Activated CD4-positive, CD25-positive, alpha-beta regulatory T cell treated with anti-CD3 and anti-CD28 coated beads, Interleukin-2, amount 50 U/mL, for 16 hours (primary cell): ENCODE results near the gene DPH1.
A peak's percentile ranks its signal among the peaks of the same experiment; 100 is the strongest.
"Not testable (repeated sequence)": the region's sequence is repeated elsewhere in the genome, so short reads cannot be mapped to it uniquely, and the experiment has no call there.

Experiments
- DNase-seq: peaks from one replicate; pipeline ENCODE4 v3.0.0-alpha.2; 2020; ENCODE audit warnings: low read depth, low spot score

The DPH1 gene

GRCh38 chr17:2008332-2009126 lies 21.4 kb upstream of the DPH1 start:
- DNase-seq, result no peak

DNA sequence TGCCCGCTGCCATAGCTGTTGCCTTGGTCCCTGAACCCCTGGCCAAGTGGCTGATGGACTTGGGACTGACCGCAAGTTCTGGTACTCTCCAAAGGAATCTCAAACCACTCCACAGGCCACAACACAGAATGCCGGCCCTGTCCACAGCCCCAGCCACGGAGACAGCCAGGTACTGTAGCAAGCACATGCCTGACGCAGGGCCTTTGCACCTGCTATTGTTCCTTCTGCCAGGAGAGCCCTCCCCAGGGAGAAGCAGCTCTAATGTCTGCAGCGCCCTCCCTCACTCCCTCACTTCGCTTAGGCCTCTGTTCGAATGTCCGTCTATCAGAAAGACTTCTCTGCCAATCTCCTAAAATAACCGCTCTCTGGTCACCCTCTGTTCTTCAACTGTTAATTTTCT lies 20.2 kb upstream of the DPH1 start:
- DNase-seq, result no peak

DNA sequence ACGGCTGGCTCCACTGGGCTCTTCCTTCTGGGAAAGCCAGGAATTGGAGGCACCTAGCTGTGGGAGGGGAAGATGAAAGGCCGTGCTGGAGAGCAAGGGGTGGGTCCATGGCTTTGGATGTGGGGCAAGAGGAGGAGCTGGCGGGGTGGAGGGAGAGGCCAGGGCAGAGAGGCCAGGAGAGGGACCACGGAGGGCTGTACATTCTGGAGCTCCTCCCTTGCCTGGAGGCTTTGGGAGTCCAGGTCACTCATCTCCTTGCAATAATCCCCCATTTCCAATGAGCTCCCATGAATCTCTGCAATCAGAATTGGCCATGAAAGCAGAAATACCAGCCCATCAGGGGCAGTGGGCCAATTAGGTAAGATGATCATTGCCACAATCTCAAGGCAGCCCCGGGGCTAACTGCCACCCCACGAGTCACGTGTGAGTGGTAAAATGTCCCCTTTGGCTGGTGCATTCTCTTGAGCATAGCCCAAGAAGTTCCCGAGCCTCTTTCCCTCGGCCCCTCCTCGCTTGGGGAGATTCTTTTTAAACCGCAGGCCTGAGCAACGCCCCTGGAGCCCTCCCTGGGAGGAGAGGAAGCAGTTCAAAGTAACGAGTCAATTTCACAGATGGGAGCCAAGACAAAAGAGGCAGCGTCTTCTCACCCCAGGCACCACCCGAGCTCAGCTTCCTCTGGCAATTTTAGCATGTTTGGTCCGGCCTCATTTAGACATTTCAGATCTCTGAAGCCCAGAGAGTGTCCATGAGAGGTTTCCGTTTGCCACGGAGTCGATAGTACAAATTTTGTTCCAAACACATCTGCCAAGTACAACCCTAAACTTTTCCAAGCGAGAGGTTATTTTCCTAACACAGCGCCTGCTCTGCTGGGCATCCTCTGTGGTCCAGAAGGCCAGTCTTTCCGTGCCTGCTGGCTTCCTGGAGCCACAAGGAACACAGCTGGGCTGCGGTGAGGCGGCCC lies 18.3 kb upstream of the DPH1 start:
- no peak for DNase-seq

DNA sequence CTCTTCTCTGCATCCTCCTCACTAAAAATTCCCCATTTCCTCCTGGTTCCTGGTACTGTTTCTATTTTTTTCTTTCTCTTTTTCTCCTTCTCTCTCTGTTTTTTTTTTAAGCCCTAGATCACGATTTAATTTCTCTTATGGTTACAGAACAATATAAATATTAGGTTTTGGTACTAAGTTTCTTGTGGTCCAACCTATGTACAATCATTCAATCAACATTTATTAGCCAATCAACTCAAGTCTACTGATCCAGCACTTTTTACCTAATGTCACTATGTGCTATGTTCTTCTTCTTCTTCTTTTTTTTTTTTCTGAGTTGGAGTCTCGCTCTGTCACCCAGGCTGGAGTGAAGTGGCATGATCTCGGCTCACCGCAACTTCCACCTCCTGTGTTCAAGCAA lies 17.5 kb upstream of the DPH1 start:
- no peak for DNase-seq

- not testable (repeated sequence) for DNase-seq
Measured at GRCh38 chr17:2013220-2013993, 16.5 kb upstream of the DPH1 start.

GRCh38 chr17:2013994-2014317 lies 16.0 kb upstream of the DPH1 start:
- DNase-seq, result no peak

GRCh38 chr17:2015314-2015713 lies 14.6 kb upstream of the DPH1 start:
- no peak for DNase-seq

GRCh38 chr17:2016494-2016893 lies 13.5 kb upstream of the DPH1 start:
- no peak for DNase-seq

DNA sequence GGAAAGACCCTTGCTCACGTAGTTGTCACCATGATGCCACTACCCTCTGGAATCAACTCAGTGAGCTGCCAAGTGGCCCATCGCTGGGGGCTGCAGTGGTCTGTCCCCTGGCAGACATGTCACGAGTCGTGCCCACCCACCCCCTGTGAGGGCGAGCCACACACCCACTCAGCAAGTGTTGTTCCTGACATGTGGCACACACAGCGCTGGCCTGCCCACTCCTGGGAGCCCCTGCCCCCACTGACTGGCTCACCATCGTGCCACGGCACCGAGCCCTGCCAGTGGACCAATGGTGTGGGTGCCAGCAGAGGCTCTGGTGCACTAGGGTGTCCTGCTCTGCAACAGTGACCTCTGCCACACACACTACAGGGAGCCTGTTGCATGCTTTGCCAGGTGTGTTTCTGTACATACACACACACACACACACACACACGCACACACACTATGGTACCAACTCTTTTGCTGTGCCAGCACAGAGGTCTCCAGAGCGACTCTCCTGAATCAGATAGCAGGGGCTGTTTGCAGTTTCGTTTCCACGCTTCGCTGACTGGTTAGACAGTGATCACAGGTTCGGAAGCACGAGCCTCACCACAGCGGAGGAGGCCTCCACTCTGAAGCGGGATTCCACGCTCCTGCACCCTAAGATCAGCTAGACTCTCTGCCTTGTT lies 12.5 kb upstream of the DPH1 start:
- DNase-seq, result no peak

- no peak for DNase-seq
Measured at GRCh38 chr17:2018716-2019510, 11.0 kb upstream of the DPH1 start.

DNA sequence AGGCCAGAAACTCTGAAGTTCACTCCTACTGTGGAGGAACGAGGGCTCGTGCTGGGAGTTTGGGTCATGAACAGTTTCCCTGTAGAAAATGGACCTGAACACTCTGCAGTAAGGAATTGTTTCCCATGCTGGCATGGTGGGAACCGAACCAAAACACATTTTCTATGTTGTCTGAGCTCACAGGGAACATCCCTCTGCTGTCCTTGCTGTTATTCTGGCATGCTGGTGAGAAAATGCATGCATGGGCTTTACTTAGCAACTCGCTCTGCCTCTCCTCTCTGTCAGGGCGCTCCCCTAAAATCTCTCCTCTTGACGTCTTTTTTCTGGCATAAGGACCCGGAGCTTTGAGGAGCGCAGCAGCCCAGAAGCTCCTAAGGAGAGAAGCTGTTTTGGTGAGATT lies 10.2 kb upstream of the DPH1 start:
- DNase-seq, result no peak

- DNase-seq, result no peak
Measured at GRCh38 chr17:2020721-2021120, 9.2 kb upstream of the DPH1 start.

- no peak for DNase-seq
Measured at GRCh38 chr17:2022647-2023240, 7.2 kb upstream of the DPH1 start.

DNA sequence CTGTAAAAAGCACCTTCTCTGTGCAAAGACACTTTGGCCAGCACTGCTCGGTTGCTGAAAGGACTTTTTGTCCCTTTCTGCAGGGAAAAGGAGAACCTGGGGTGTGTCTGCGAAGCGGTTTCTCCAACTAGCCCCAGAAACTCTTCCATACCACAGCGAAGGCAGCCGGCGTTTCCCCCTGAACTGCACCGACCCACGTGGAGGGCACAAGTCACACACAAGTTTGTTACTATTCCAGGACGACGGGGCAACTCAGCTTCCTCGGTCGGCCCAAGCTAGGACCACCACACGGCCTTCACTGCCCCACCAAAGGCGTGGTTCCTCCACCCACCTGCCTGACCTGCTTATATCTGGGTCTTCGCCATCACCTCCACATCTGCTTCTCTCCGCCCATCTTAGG lies 6.7 kb upstream of the DPH1 start:
- DNase-seq, result no peak

DNA sequence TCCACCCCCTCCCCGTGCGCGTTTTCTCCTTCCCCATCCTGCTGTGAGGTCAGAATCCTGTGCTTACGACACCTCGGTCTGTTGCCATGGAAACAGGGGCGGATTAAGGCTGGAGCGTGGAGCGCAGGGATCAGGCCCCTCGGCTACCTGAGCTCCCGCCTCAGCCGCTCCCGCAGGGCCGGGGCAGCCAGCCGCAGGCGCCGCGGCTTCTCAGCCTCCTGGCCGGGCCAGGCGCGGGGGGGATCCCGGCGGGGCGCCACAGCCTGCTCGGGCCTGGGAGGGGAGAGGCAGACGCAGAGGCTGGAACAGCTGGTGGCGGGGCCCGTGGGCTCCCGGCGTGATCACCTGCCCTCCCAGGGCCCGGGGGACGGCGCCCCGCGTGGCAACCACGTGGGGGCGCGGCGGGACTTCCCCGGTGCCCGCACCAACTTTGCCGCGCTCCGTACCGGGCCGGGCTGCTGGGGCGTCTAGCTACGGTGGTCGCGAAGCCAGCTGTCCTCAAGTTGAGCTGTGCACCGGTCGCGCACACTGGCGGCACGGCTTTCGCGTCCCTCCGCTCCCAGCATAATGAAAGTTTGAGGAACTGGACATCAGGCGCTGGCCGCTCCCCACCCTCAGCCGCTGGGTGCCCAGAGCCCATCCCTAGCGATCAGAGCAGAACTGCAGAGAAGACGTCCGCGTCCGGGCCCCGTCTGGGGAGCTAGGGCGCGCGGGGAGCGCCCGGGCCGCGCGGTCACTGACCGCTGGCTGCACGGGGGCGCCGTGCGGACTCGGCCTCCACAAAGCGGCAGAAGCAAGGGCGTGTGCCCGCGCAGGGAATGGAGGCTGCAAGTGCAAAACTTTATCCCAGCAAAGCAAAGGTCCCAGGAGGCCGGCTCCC lies 6.0 kb upstream of the DPH1 start:
- no peak for DNase-seq

GRCh38 chr17:2024572-2025219 lies 5.3 kb upstream of the DPH1 start:
- DNase-seq, result no peak

DNA sequence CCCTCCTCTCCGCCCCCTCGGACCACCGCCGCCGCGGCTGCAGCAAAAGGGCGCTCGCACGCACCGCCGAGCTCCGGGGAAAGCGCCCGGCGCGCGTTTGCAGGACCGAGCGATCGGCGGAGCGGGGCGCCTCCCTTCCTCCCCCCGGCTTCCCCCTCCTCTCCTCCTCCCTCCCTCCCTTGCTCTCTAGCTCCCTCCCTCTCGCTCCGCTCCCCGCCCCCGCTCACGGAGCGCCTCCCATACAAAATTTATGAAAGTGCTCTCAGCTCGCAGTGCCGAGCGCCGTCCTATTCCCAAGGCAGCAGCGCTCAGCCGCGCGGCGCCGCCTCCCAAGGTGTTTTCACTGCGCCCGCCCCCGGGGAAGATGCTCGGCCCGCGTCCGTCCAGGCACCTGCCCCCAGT lies 4.7 kb upstream of the DPH1 start, which contains the start of gene RTN4RL1:
Gene RTN4RL1 (minus strand): TSS at position 115 of the 402 bp plus-strand sequence. CDS start 469 bp downstream, outside the sequence.
- DNase-seq, result peak; percentile 38

GRCh38 chr17:2025622-2026309 lies 4.2 kb upstream of the DPH1 start:
- DNase-seq, result no peak
